ENCODE measurements around the gene CACNA2D1. TPM values are rescaled to one million over a fixed set of nuclear protein-coding genes. Genes with fewer than 3 reads are reported as not detected.

Gene CACNA2D1
- total RNA-seq, 1 experiment from 2014 or later: not detected

GRCh38 chr7:82467020-82467419, 23.4 kb upstream of the CACNA2D1 start:
- no peaks in the 10 kb centered on the region for H3K79me2 ChIP-seq (ENCODE audit: low read length)
- no peaks in the 10 kb centered on the region for H3K27me3 ChIP-seq (ENCODE audit: low read length)
- H3K9ac ChIP-seq (ENCODE audit: low read length): no peak overlapping the region
- no peak overlapping the region for H3K4me2 ChIP-seq (ENCODE audit: low read depth, low read length, poor library complexity, severe bottlenecking)
- DNase-seq: no peak
- H4K20me1 ChIP-seq (ENCODE audit: insufficient read depth, low read depth, low read length): no peaks in the 10 kb centered on the region
- no peaks in the 10 kb centered on the region for H3K9me2 ChIP-seq (replicated peaks; ENCODE audit: insufficient read depth, low read length)
- H3K9me3 ChIP-seq (ENCODE audit: low read length): peaks cover 3% of the 10 kb centered on the region; the same call in 1 of the 2 replicates
- H3K36me3 ChIP-seq (ENCODE audit: insufficient read depth, low read length): no peaks in the 10 kb centered on the region
- H2AFZ ChIP-seq (ENCODE audit: low read length): no peak overlapping the region
- no peak overlapping the region for H3K27ac ChIP-seq (ENCODE audit: low read length)
- H3K4me1 ChIP-seq (ENCODE audit: low read length): no peaks in the 10 kb centered on the region
- H3K4me3 ChIP-seq (ENCODE audit: low read length): no peak overlapping the region

- H3K27ac ChIP-seq (ENCODE audit: low read length): no peak overlapping the region
- H3K36me3 ChIP-seq (ENCODE audit: insufficient read depth, low read length): no peaks in the 10 kb centered on the region
- no peaks in the 10 kb centered on the region for H3K79me2 ChIP-seq (ENCODE audit: low read length)
- no peak overlapping the region for H3K4me2 ChIP-seq (ENCODE audit: low read depth, low read length, poor library complexity, severe bottlenecking)
- no peaks in the 10 kb centered on the region for H3K4me1 ChIP-seq (ENCODE audit: low read length)
- H3K9me2 ChIP-seq (replicated peaks; ENCODE audit: insufficient read depth, low read length): no peaks in the 10 kb centered on the region
- H4K20me1 ChIP-seq (ENCODE audit: insufficient read depth, low read depth, low read length): no peaks in the 10 kb centered on the region
- H3K9ac ChIP-seq (ENCODE audit: low read length): no peak overlapping the region
- no peak overlapping the region for H3K4me3 ChIP-seq (ENCODE audit: low read length)
- H3K27me3 ChIP-seq (ENCODE audit: low read length): no peaks in the 10 kb centered on the region
- no peak overlapping the region for H2AFZ ChIP-seq (ENCODE audit: low read length)
- peaks cover 3% of the 10 kb centered on the region; the same call in 1 of the 2 replicates for H3K9me3 ChIP-seq (ENCODE audit: low read length)
- no peak for DNase-seq
Measured at GRCh38 chr7:82464372-82464771, 20.8 kb upstream of the CACNA2D1 start.

DNA sequence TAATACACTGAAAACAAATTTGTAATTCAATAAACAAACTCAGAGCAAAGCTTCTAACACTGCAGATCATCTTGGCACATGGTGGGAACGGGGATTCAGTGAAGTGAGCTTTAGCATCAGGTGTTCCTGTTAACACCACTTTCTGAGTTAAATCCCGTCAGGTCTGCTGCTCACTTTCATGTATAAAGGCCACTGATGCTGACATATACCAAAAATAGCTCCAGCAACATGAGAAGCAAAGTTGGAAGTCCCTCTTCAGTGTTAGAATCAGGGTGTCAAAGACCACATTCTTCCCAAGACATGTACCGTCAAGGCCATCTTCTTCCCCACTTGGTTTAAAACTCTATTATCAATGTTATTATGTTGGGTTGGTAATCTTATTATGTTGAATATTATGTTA, 11.7 kb upstream of the CACNA2D1 start:
- Histone ChIP-seq H3K9me3 (ENCODE audit: low read length) (peaks cover 6% of the 10 kb centered on the region; the same call in 1 of the 2 replicates), H3K4me2 (ENCODE audit: low read depth, low read length, poor library complexity, severe bottlenecking) (no peak overlapping the region), H3K27me3 (ENCODE audit: low read length) (no peaks in the 10 kb centered on the region), H4K20me1 (ENCODE audit: insufficient read depth, low read depth, low read length) (no peaks in the 10 kb centered on the region), H2AFZ (ENCODE audit: low read length) (no peak overlapping the region), H3K9ac (ENCODE audit: low read length) (no peak overlapping the region), H3K79me2 (ENCODE audit: low read length) (no peaks in the 10 kb centered on the region), H3K27ac (ENCODE audit: low read length) (no peak overlapping the region), H3K9me2 (replicated peaks; ENCODE audit: insufficient read depth, low read length) (no peaks in the 10 kb centered on the region), H3K4me1 (ENCODE audit: low read length) (no peaks in the 10 kb centered on the region), H3K4me3 (ENCODE audit: low read length) (no peak overlapping the region), H3K36me3 (ENCODE audit: insufficient read depth, low read length) (no peaks in the 10 kb centered on the region)
- no peak for DNase-seq

DNA sequence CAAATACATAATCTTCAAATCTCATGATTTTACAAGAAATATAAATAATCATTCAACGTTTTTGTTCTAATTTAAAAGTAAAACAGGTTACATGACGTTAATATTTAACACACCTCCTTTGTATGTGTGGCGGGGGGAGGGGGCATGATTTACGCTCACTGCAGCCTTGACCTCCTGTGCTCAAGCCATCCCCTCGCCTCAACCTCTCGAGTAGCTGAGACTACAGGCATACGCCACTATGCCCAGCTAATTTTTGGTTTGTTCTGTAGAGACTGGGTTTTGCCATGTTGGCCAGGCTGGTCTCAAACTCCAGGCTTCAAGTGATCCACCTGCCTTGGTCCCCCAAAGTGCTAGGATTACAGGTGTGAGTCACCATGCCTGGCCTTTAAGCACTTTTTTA, 7.2 kb upstream of the CACNA2D1 start:
- Histone ChIP-seq H3K9me3 (ENCODE audit: low read length) (peaks cover 7% of the 10 kb centered on the region; the same call in 1 of the 2 replicates), H3K79me2 (ENCODE audit: low read length) (no peaks in the 10 kb centered on the region), H3K4me2 (ENCODE audit: low read depth, low read length, poor library complexity, severe bottlenecking) (no peak overlapping the region), H3K4me1 (ENCODE audit: low read length) (no peaks in the 10 kb centered on the region), H3K27me3 (ENCODE audit: low read length) (no peaks in the 10 kb centered on the region), H3K27ac (ENCODE audit: low read length) (no peak overlapping the region), H4K20me1 (ENCODE audit: insufficient read depth, low read depth, low read length) (no peaks in the 10 kb centered on the region), H2AFZ (ENCODE audit: low read length) (no peak overlapping the region), H3K9ac (ENCODE audit: low read length) (no peak overlapping the region), H3K9me2 (replicated peaks; ENCODE audit: insufficient read depth, low read length) (no peaks in the 10 kb centered on the region), H3K4me3 (ENCODE audit: low read length) (no peak overlapping the region), H3K36me3 (ENCODE audit: insufficient read depth, low read length) (no peaks in the 10 kb centered on the region)
- no peak for DNase-seq

DNA sequence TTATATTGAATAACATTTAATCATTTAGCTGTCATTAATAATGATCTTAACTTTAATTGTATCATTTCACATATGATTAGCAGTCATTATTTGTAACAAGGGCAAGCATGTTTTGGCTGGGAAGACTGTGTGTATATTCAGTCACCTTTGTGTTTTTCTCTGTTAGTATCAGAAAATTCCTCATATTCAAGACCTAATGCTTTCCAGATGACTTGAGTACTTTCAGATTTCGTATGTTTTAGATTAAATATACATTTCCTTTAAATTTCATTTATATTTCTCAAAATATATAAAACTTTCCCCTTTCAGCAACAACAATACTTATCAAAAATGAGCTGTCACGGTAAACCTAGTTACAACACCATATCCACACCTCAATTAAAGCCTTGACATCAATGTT, 6.3 kb upstream of the CACNA2D1 start:
- no peak overlapping the region for H3K27ac ChIP-seq (ENCODE audit: low read length)
- H3K27me3 ChIP-seq (ENCODE audit: low read length): no peaks in the 10 kb centered on the region
- H4K20me1 ChIP-seq (ENCODE audit: insufficient read depth, low read depth, low read length): no peaks in the 10 kb centered on the region
- H3K9ac ChIP-seq (ENCODE audit: low read length): no peak overlapping the region
- no peak overlapping the region for H2AFZ ChIP-seq (ENCODE audit: low read length)
- no peak overlapping the region for H3K4me2 ChIP-seq (ENCODE audit: low read depth, low read length, poor library complexity, severe bottlenecking)
- no peak overlapping the region for H3K4me3 ChIP-seq (ENCODE audit: low read length)
- no peak for DNase-seq
- no peaks in the 10 kb centered on the region for H3K36me3 ChIP-seq (ENCODE audit: insufficient read depth, low read length)
- no peaks in the 10 kb centered on the region for H3K9me2 ChIP-seq (replicated peaks; ENCODE audit: insufficient read depth, low read length)
- H3K9me3 ChIP-seq (ENCODE audit: low read length): peaks cover 3% of the 10 kb centered on the region; the same call in 1 of the 2 replicates
- H3K4me1 ChIP-seq (ENCODE audit: low read length): no peaks in the 10 kb centered on the region
- no peaks in the 10 kb centered on the region for H3K79me2 ChIP-seq (ENCODE audit: low read length)

GRCh38 chr7:82446897-82447296, 3.3 kb upstream of the CACNA2D1 start:
- Histone ChIP-seq H3K79me2 (ENCODE audit: low read length) (no peaks in the 10 kb centered on the region), H3K4me3 (ENCODE audit: low read length) (no peak overlapping the region), H2AFZ (ENCODE audit: low read length) (no peak overlapping the region), H3K36me3 (ENCODE audit: insufficient read depth, low read length) (no peaks in the 10 kb centered on the region), H3K4me2 (ENCODE audit: low read depth, low read length, poor library complexity, severe bottlenecking) (no peak overlapping the region), H3K9me3 (ENCODE audit: low read length) (peaks cover 6% of the 10 kb centered on the region), H3K27ac (ENCODE audit: low read length) (no peak overlapping the region), H3K27me3 (ENCODE audit: low read length) (no peaks in the 10 kb centered on the region), H3K4me1 (ENCODE audit: low read length) (no peaks in the 10 kb centered on the region), H4K20me1 (ENCODE audit: insufficient read depth, low read depth, low read length) (no peaks in the 10 kb centered on the region), H3K9me2 (replicated peaks; ENCODE audit: insufficient read depth, low read length) (no peaks in the 10 kb centered on the region), H3K9ac (ENCODE audit: low read length) (no peak overlapping the region)
- no peak for DNase-seq

- Histone ChIP-seq H3K4me3 (ENCODE audit: low read length) (no peak overlapping the region), H3K79me2 (ENCODE audit: low read length) (no peaks in the 10 kb centered on the region), H3K9ac (ENCODE audit: low read length) (no peak overlapping the region), H2AFZ (ENCODE audit: low read length) (no peak overlapping the region), H3K4me2 (ENCODE audit: low read depth, low read length, poor library complexity, severe bottlenecking) (no peak overlapping the region), H3K9me2 (replicated peaks; ENCODE audit: insufficient read depth, low read length) (no peaks in the 10 kb centered on the region), H4K20me1 (ENCODE audit: insufficient read depth, low read depth, low read length) (no peaks in the 10 kb centered on the region), H3K36me3 (ENCODE audit: insufficient read depth, low read length) (no peaks in the 10 kb centered on the region), H3K4me1 (ENCODE audit: low read length) (no peaks in the 10 kb centered on the region), H3K9me3 (ENCODE audit: low read length) (peaks cover 6% of the 10 kb centered on the region), H3K27ac (ENCODE audit: low read length) (no peak overlapping the region), H3K27me3 (ENCODE audit: low read length) (no peaks in the 10 kb centered on the region)
- DNase-seq: no peak
Measured at GRCh38 chr7:82445271-82445670, 1.7 kb upstream of the CACNA2D1 start.

- Histone ChIP-seq H3K4me2 (ENCODE audit: low read depth, low read length, poor library complexity, severe bottlenecking) (no peak overlapping the region), H3K9me3 (ENCODE audit: low read length) (peaks cover 6% of the 10 kb centered on the region), H2AFZ (ENCODE audit: low read length) (no peak overlapping the region), H3K36me3 (ENCODE audit: insufficient read depth, low read length) (no peaks in the 10 kb centered on the region), H3K27ac (ENCODE audit: low read length) (no peak overlapping the region), H3K27me3 (ENCODE audit: low read length) (no peaks in the 10 kb centered on the region), H3K4me3 (ENCODE audit: low read length) (no peak overlapping the region), H3K9me2 (replicated peaks; ENCODE audit: insufficient read depth, low read length) (no peaks in the 10 kb centered on the region), H3K9ac (ENCODE audit: low read length) (no peak overlapping the region), H4K20me1 (ENCODE audit: insufficient read depth, low read depth, low read length) (no peaks in the 10 kb centered on the region), H3K79me2 (ENCODE audit: low read length) (no peaks in the 10 kb centered on the region), H3K4me1 (ENCODE audit: low read length) (no peaks in the 10 kb centered on the region)
- no peak for DNase-seq
Measured at GRCh38 chr7:82444220-82444909, 788 bp upstream of the CACNA2D1 start.

All from Karpas-422 (cell line).